Placental epithelial cell (primary cell): ENCODE results near the gene HBG1. TPM values are rescaled to one million over a fixed set of nuclear protein-coding genes. Genes with fewer than 3 reads are reported as not detected.

ENCODE experiments used
- total RNA-seq: library from RNA; depleted of rRNA; stranded (reverse); fragments of >200 nt; gene quantifications from 2 replicates; pipeline ENCODE4 v1.2.3, GENCODE V29; 2012

The HBG1 gene
- total RNA-seq: not detected in 2 replicates

GRCh38 chr11:5249807-5250396 lies at the start of gene HBG1:
Gene HBG1, minus strand, starts transcription at chr11:5249857. Its CDS starts 53 bp downstream, at chr11:5249804.

GRCh38 chr11:5269715-5270147 lies 20.1 kb upstream of the HBG1 start, which contains the start of gene HBE1:
Gene HBE1, minus strand, starts transcription at chr11:5269945. Its CDS starts 55 bp downstream, at chr11:5269890.

GRCh38 chr11:5254646-5255413 lies 5.2 kb upstream of the HBG1 start, which contains the start of gene HBG2:
Gene HBG2, minus strand, starts transcription at chr11:5254781. Its CDS starts 53 bp downstream, at chr11:5254728.

GRCh38 chr11:5234381-5234834 lies 15.2 kb downstream of the HBG1 start, which contains the start of gene HBD:
Gene HBD, minus strand, starts transcription at chr11:5234483. Its CDS starts 50 bp downstream, at chr11:5234433.

GRCh38 chr11:5226732-5227310 lies 22.8 kb downstream of the HBG1 start, which contains the start of gene HBB:
Gene HBB, minus strand, starts transcription at chr11:5227071. Its CDS starts 50 bp downstream, at chr11:5227021.

GRCh38 chr11:5200582-5200981 lies 49.1 kb downstream of the HBG1 start, which contains the start of gene OR51V1:
Gene OR51V1, minus strand, starts transcription at chr11:5200682. Its CDS starts 0 bp downstream, at chr11:5200682.

Other genes with a start within 250 kb of the HBG1 start
- gene OR52J3, start 203.3 kb downstream of the HBG1 start, total RNA-seq: not detected in 2 replicates
- gene OR52E2, start 190.2 kb downstream of the HBG1 start, total RNA-seq: not detected in 2 replicates
- not detected in 2 replicates for gene OR52E1, start 180.3 kb downstream of the HBG1 start, total RNA-seq
- not detected in 2 replicates for gene OR52A5, start 111.5 kb downstream of the HBG1 start, total RNA-seq
- not detected in 2 replicates for gene OR52A1, start 95.1 kb downstream of the HBG1 start, total RNA-seq
- not detected in 2 replicates for gene OR51V1, start 49.2 kb downstream of the HBG1 start, total RNA-seq
- gene HBB, start 22.8 kb downstream of the HBG1 start, total RNA-seq: not detected in 2 replicates
- gene HBD, start 15.4 kb downstream of the HBG1 start, total RNA-seq: not detected in 2 replicates
- gene HBG2, start 4.9 kb upstream of the HBG1 start, total RNA-seq: not detected in 2 replicates
- gene HBE1, start 20.1 kb upstream of the HBG1 start, total RNA-seq: 0.39 TPM in 1 of 2 replicates, not detected in the other
- gene OR51B4, start 52.1 kb upstream of the HBG1 start, total RNA-seq: not detected in 2 replicates
- not detected in 2 replicates for gene OR51B2, start 74.4 kb upstream of the HBG1 start, total RNA-seq
- 0.22 TPM in 1 of 2 replicates, not detected in the other for gene OR51B5, start 93.7 kb upstream of the HBG1 start, total RNA-seq
- not detected in 2 replicates for gene OR51B6, start 101.7 kb upstream of the HBG1 start, total RNA-seq
- not detected in 2 replicates for gene OR51M1, start 134.0 kb upstream of the HBG1 start, total RNA-seq
- gene OR51Q1, start 172.3 kb upstream of the HBG1 start, total RNA-seq: not detected in 2 replicates
- not detected in 2 replicates for gene OR51I1, start 191.7 kb upstream of the HBG1 start, total RNA-seq
- gene OR51I2, start 199.5 kb upstream of the HBG1 start, total RNA-seq: not detected in 2 replicates
- not detected in 2 replicates for gene OR52D1, start 238.8 kb upstream of the HBG1 start, total RNA-seq